HCT116 (cell line): Measurements from ENCODE around the gene GPATCH2L. TPM values are rescaled to one million over a fixed set of nuclear protein-coding genes. Genes with fewer than 3 reads are reported as not detected.

Experiments used
- ATAC-seq: fragments of 200-7000 bp; cut with Tn5 transposase; 2 replicates; pipeline ENCODE4 v1.9.1; 2020; ENCODE audit warnings: mild to moderate bottlenecking, moderate library complexity
- BruUV-seq: library from RNA; stranded (reverse); fragments of 400-500 nt; replicated peaks from 2 replicates; lab custom pipeline; 2021; lab: Mats Ljungman, UMichigan
- CTCF ChIA-PET: fragments of 300-600 bp; sonication (Branson Sonifier 250); formaldehyde crosslinking; loops from one replicate; lab custom pipeline; 2021; ENCODE audit warnings: antibody characterized with exemption; lab: Charles Lee
- POLR2A ChIA-PET: fragments of 300-600, 350-600 bp; sonication (Branson Sonifier 250); formaldehyde crosslinking; loops from one replicate; lab custom pipeline; 2021; ENCODE audit warnings: antibody characterized with exemption; lab: Charles Lee
- RAD21 ChIA-PET, 2 experiments: fragments of 300-600 bp; sonication (Branson Sonifier 250); formaldehyde crosslinking; loops; one replicate each; lab custom pipeline; 2023; ENCODE audit warnings: low total read pairs in 2 of 2; ENCODE audit not compliant: uncharacterized antibody in 2 of 2, unreplicated experiment in 2 of 2, low non-redundant PET in 1 of 2; lab: Charles Lee
- DNase-seq: peaks from one replicate; pipeline ENCODE4 v3.0.0-alpha.2; 2010; ENCODE audit warnings: low read depth, low spot score
- H2AFZ ChIP-seq: fragments of 200-600 bp; shearing (Covaris generic), sonication (generic); 2 replicates; pipeline ENCODE4 v1.6.1; 2017; ENCODE audit warnings: low read depth, mixed run types, mixed read lengths, antibody characterized with exemption, low read length; ENCODE audit not compliant: poor library complexity, severe bottlenecking
- H3K27ac ChIP-seq: 2 replicates; pipeline ENCODE4 v1.5.1; 2012; ENCODE audit warnings: low read depth, low read length
- H3K27me3 ChIP-seq: fragments of 200-600 bp; sonication (generic); 2 replicates; pipeline ENCODE4 v1.6.1; 2016; ENCODE audit warnings: mixed run types, low read length, mixed read lengths; ENCODE audit not compliant: insufficient read depth
- H3K36me3 ChIP-seq, 2 experiments: fragments of 200-500 bp in 1 of 2; fragments of 200-600 bp in 1 of 2; sonication (Bioruptor generic) in 1 of 2; sonication (generic) in 1 of 2; 2 replicates each; pipeline versions ENCODE4 v1.5.1 to v1.6.1; 2014 to 2016; ENCODE audit warnings: low read length in 2 of 2, inconsistent platforms in 1 of 2, mixed read lengths in 1 of 2, mixed run types in 1 of 2; ENCODE audit not compliant: insufficient read depth in 2 of 2, control insufficient read depth in 1 of 2
- H3K4me1 ChIP-seq, 2 experiments: fragments of 200-600 bp in 1 of 2; sonication (generic) in 1 of 2; 2 replicates each; pipeline versions ENCODE4 v1.5.1 to v1.6.1; 2012 to 2017; ENCODE audit warnings: low read length in 2 of 2, inconsistent platforms in 1 of 2, mild to moderate bottlenecking in 1 of 2, mixed read lengths in 1 of 2, mixed run types in 1 of 2, moderate library complexity in 1 of 2; ENCODE audit not compliant: insufficient read depth in 2 of 2, control insufficient read depth in 1 of 2
- H3K4me2 ChIP-seq: fragments of 200-600 bp; sonication (generic); 2 replicates; pipeline ENCODE4 v1.6.1; 2017; ENCODE audit warnings: mixed run types, low read length, mixed read lengths
- H3K4me3 ChIP-seq, 2 experiments: fragments of 200-600 bp in 1 of 2; sonication (generic) in 1 of 2; replicated peaks in 1 of 2; 2 replicates each; pipeline ENCODE4 v1.5.1; 2011 to 2016; ENCODE audit warnings: low read length in 2 of 2, control low read depth in 1 of 2, low read depth in 1 of 2, mild to moderate bottlenecking in 1 of 2, mixed read lengths in 1 of 2, mixed run types in 1 of 2
- H3K79me2 ChIP-seq: fragments of 200-600 bp; sonication (generic); 2 replicates; pipeline ENCODE4 v1.6.1; 2017; ENCODE audit warnings: mild to moderate bottlenecking, mixed run types, low read length, moderate library complexity, mixed read lengths; ENCODE audit not compliant: insufficient read depth
- H3K9ac ChIP-seq: fragments of 200-600 bp; sonication (generic); 2 replicates; pipeline ENCODE4 v1.6.1; 2016; ENCODE audit warnings: low read length, mixed read lengths
- H3K9me2 ChIP-seq: fragments of 200-600 bp; sonication (generic), shearing (Covaris generic); 2 replicates; pipeline ENCODE4 v1.6.1; 2017; ENCODE audit warnings: mixed run types, mild to moderate bottlenecking, moderate library complexity; ENCODE audit not compliant: insufficient read depth
- H3K9me3 ChIP-seq, 2 experiments: fragments of 200-500 bp in 1 of 2; fragments of 200-600 bp in 1 of 2; sonication (Bioruptor generic) in 1 of 2; sonication (generic) in 1 of 2; 2 replicates each; pipeline ENCODE4 v1.6.1; 2014 to 2017; ENCODE audit warnings: low read length in 2 of 2, mixed read lengths in 2 of 2, inconsistent platforms in 1 of 2, low read depth in 1 of 2, mild to moderate bottlenecking in 1 of 2, mixed run types in 1 of 2, moderate library complexity in 1 of 2; ENCODE audit not compliant: control insufficient read depth in 1 of 2, insufficient read depth in 1 of 2
- H4K20me1 ChIP-seq: fragments of 200-600 bp; sonication (generic), shearing (Covaris generic); 2 replicates; pipeline ENCODE4 v1.6.1; 2017; ENCODE audit warnings: mixed run types, mild to moderate bottlenecking, moderate library complexity; ENCODE audit not compliant: insufficient read depth
- CBX3 ChIP-seq: IDR thresholded peaks from 2 replicates; pipeline ENCODE4 v1.6.1; 2012; ENCODE audit warnings: low read depth
- CEBPB ChIP-seq: IDR thresholded peaks from 2 replicates; pipeline ENCODE4 v1.6.1; 2012; ENCODE audit warnings: low read depth
- CTCF ChIP-seq, 3 experiments: fragments of 200-600 bp in 1 of 3; sonication (generic) in 1 of 3; IDR thresholded peaks in 2 of 3; conservative IDR thresholded peaks in 1 of 3; 2 replicates each; pipeline ENCODE4 v1.5.1; 2012 to 2017; ENCODE audit warnings: low read depth in 2 of 3, low read length in 2 of 3, antibody characterized with exemption in 1 of 3, borderline replicate concordance in 1 of 3, control low read depth in 1 of 3, mild to moderate bottlenecking in 1 of 3, mixed read lengths in 1 of 3, mixed run types in 1 of 3, moderate library complexity in 1 of 3; ENCODE audit not compliant: insufficient read depth in 1 of 3
- EZH2 ChIP-seq: fragments of 200-600 bp; sonication (generic); IDR thresholded peaks from 2 replicates; pipeline ENCODE4 v1.6.1; 2017; ENCODE audit warnings: antibody characterized with exemption, mixed run types
- FOSL1 ChIP-seq: IDR thresholded peaks from 2 replicates; pipeline ENCODE4 v1.6.1; 2012; ENCODE audit warnings: low read depth
- JUND ChIP-seq: IDR thresholded peaks from 2 replicates; pipeline ENCODE4 v1.6.1; 2012
- MAX ChIP-seq: IDR thresholded peaks from 2 replicates; pipeline ENCODE4 v1.6.1; 2012
- RAD21 ChIP-seq: IDR thresholded peaks from 2 replicates; pipeline ENCODE4 v1.6.1; 2012; ENCODE audit warnings: low read depth, mild to moderate bottlenecking
- SP1 ChIP-seq: IDR thresholded peaks from 2 replicates; pipeline ENCODE4 v1.6.1; 2012; ENCODE audit warnings: low read depth
- TCF7L2 ChIP-seq: IDR thresholded peaks from 2 replicates; pipeline ENCODE4 v1.7.0; 2011; ENCODE audit warnings: borderline replicate concordance, inconsistent platforms; ENCODE audit not compliant: insufficient read depth, insufficient read length; ENCODE audit errors: extremely low read depth
- YY1 ChIP-seq: IDR thresholded peaks from 2 replicates; pipeline ENCODE4 v1.6.1; 2011; ENCODE audit warnings: low read length, low read depth, moderate library complexity, mild to moderate bottlenecking; ENCODE audit not compliant: insufficient replicate concordance; ENCODE audit errors: extremely low read depth
- intact Hi-C: fragments of 100-400 bp; cut with micrococcal nuclease; formaldehyde crosslinking; loops from 2 replicates; pipeline ENCODE4 v1.10.0; 2022
- total RNA-seq: library from RNA; stranded (reverse); gene quantifications from one replicate; pipeline ENCODE4 v1.2.1, GENCODE V29; 2021; ENCODE audit not compliant: unreplicated experiment

GPATCH2L gene
- total RNA-seq, 1 experiment from 2014 or later = 49.2 TPM

GRCh38 chr14:76152333-76152681 is 585 bp downstream of the GPATCH2L start:
- intact Hi-C loops = no loop called here
- TF ChIP-seq MAX (peak; percentile 28; the same call in 1 of the 2 replicates), CBX3 (no peak)
- peaks cover 19 to 25% of the 10 kb centered on the region in 2 experiments; a peak in 3 of 4 replicates for H3K36me3 ChIP-seq
- no peak overlapping the region for H2AFZ ChIP-seq
- peak overlapping the region; percentile 77 to 91 for H3K4me3 ChIP-seq
- no peaks in the 10 kb centered on the region for H3K9me2 ChIP-seq
- CTCF ChIA-PET = interaction anchor here (1.2 kb wide), 1 partner anchor 235 kb away, joined by 4 read pairs; no protein-coding TSS in a partner anchor
- no peaks in the 10 kb centered on the region for H4K20me1 ChIP-seq
- H3K79me2 ChIP-seq = peaks cover 56% of the 10 kb centered on the region
- ATAC-seq (peak; percentile 83), DNase-seq (peak; percentile 37)
- H3K27me3 ChIP-seq = no peaks in the 10 kb centered on the region; the same call in 1 of the 2 replicates
- RAD21 ChIA-PET = interaction anchor here in 1 of 2 experiments (0.7 kb wide), 1 partner anchor 50 kb away, joined by 4 read pairs; no protein-coding TSS in a partner anchor
- peak overlapping the region; percentile 91 for H3K9ac ChIP-seq
- H3K4me1 ChIP-seq = peaks cover 7 to 13% of the 10 kb centered on the region in 2 experiments; a peak in 3 of 4 replicates
- no TSS peak for BruUV-seq
- no peaks in the 10 kb centered on the region for H3K9me3 ChIP-seq
- H3K27ac ChIP-seq = peak overlapping the region; percentile 84
- H3K4me2 ChIP-seq = peak overlapping the region; percentile 79
- POLR2A ChIA-PET = no interaction called here

GRCh38 chr14:76153919-76154318 is 2.2 kb downstream of the GPATCH2L start:
- BruUV-seq = no TSS peak
- ATAC-seq = no peak
- no peaks in the 10 kb centered on the region for H4K20me1 ChIP-seq
- H3K9ac ChIP-seq = no peak overlapping the region
- intact Hi-C loops = no loop called here
- H3K36me3 ChIP-seq = peaks cover 26 to 33% of the 10 kb centered on the region in 2 experiments; a peak in 3 of 4 replicates
- H3K9me3 ChIP-seq = no peaks in the 10 kb centered on the region
- POLR2A ChIA-PET = no interaction called here
- no peak for DNase-seq
- H3K27ac ChIP-seq = no peak overlapping the region
- no peaks in the 10 kb centered on the region for H3K9me2 ChIP-seq
- H2AFZ ChIP-seq = no peak overlapping the region
- no peak overlapping the region for H3K4me2 ChIP-seq
- RAD21 ChIA-PET = no interaction called here
- H3K79me2 ChIP-seq = peaks cover 72% of the 10 kb centered on the region
- TF ChIP-seq FOSL1 = no peak
- TF ChIP-seq SP1 = no peak
- no peak for TF ChIP-seq EZH2
- no peak for TF ChIP-seq CEBPB
- TF ChIP-seq RAD21 = no peak
- no peak for TF ChIP-seq YY1
- TF ChIP-seq TCF7L2 = no peak
- TF ChIP-seq CTCF (IDR thresholded peaks at IDR 0.05 in 2 of 3, conservative IDR thresholded peaks at IDR 0.05 in 1 of 3; ENCODE audit: borderline replicate concordance in 1 of 3, insufficient read depth in 1 of 3, low read depth in 2 of 3, low read length in 2 of 3) = no peak
- TF ChIP-seq JUND = no peak
- peaks cover 7 to 13% of the 10 kb centered on the region in 2 experiments; a peak in 3 of 4 replicates for H3K4me1 ChIP-seq
- CTCF ChIA-PET = no interaction called here
- no peaks in the 10 kb centered on the region for H3K27me3 ChIP-seq
- H3K4me3 ChIP-seq = no peak overlapping the region
